Renal cortex interstitium (tissue), 11 donors: Measurements from ENCODE around the gene SLC25A22. TPM values are rescaled to one million over a fixed set of nuclear protein-coding genes. Genes with fewer than 3 reads are reported as not detected.

Experiments
- DNase-seq, 11 donors: peaks; one replicate each; pipeline ENCODE4 v3.0.0-alpha.2; 2013; ENCODE audit warnings: low read depth in 9 of 11, low spot score in 4 of 11; ENCODE audit errors: extremely low read depth in 1 of 11
- polyA plus RNA-seq, 3 donors: library from polyadenylated mRNA; unstranded; fragments of 120-200 nt; gene quantifications; one replicate each; pipeline ENCODE4 v1.2.1, GENCODE V29; 2013; ENCODE audit not compliant: insufficient read length in 3 of 3

SLC25A22 gene
- polyA plus RNA-seq, 3 donors, result 12.2 to 21.7 (median 18.9) TPM

GRCh38 chr11:782264-783174 lies 15.6 kb downstream of the SLC25A22 start:
- DNase-seq, result no peak

DNA sequence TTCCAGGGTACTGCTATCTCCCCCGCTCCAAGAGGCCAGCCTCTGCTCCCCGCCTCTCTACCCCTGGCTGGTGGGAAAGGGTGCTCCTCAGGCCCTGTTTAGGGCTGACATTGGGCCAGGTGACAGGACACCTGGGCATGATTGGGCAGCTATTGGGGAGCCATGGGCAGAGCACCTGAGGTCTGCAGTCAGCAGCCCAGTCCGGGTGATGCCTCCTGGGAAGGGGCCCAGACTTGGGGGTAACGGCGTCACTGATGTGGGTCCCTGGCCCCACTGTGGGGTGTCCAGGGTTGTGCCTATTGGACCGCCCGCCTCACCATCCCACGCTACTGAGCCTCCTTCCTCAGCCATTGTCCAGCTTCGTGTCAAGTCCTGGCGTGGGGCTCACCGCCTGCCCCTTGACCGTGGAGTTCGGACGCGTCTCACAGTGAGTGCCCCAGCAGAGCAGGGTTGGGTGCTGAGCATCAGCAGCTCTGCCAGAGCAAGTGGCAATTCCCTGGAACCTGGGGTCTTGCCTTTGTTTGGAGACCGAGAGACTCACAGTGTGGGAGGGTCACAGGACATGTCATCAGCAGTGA lies 18.0 kb downstream of the SLC25A22 start:
- DNase-seq, result no peak

DNA sequence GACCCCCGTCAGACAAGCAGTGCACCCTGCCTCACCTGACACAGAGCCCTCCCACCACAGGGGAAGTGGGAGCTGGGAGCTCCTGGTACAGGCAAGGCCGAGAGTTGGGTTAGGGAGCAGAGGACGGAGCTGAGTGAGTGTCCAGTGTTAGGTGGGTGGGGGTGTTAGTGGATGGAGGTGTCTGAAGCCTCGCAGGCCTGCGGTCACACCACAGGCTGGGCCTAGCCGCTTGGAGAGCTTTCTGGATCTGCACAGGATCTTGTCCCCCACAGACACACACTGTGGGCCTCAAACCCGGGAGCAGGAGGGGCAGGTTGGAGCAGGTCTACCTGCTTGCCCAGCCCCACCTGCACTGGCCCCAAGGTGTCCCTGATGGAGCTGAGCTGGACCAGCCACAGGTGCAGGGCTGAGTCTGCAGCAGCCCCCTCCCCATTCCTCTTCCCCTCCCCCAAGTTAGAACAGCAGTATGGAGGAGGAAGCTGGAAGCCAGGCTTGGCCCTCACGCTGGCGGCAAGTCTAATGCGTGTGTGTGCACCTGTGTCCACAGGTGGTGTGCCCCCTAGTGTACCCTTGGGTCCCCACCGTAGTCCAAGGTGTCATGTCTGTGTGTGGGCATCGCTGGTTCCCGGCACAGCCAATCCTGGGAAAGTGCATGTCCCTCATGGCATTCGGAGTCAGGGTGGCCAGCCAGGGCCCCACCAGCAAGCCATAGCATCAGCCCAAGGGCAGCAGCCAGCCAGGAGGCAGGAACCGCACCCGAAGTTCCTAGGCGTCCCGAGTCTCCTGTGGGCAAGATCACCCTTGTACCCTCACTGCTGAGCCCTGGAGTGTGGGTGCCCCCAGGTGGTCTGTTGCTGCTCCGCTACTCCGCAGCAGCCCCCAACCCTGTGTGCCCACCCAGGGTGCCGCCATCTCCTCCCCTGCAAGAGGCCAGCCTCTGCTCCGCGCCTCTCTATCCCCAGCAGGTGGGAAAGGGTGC lies 18.8 kb downstream of the SLC25A22 start:
- no peak for DNase-seq

DNA sequence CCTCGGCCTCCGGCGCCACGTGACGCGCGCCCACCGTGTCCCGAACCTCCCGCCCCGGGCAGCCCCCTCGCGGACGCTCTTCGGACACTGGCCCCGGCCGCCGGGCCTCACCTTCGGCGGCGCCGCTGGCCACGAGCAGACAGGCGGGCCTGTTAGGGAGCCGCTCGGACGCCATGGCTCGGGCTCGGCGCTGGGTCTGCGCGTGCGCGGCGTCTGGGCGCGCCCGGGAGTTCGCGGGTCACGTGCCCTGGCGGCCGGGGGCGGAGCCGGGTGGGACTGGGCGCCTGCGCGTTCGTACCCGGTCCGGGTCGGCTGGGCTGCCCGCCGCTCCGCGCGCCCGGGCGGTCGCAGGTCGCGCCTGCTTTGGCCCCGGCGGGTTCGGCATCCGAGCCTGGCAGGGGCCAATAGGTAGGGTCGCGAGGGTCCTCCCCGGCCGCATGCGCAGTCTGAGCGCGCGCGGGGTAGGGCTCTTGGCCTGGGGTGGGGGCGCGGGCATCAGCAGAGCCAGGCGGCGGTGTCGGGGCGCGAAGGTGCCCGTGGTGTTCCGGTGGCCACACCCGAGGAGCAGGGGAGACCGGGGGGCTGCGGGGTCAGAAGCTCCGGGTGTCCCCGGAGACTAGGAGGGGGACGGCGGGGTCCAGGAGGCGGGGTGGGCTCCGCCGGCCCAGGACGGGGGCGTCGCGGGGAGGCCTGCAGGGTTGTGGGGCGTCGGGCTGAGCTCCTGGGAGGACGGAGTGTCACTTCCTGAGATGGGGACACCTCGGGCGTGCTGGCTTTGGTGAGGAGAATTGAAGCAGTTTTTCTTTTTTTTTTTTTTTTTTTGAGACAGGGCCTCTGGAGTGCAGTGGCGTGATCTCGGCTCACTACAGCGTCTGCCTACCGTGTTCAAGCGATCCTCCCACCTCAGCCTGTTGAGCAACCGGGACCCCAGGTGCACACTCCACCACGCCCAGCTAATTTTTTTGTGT lies 20.5 kb downstream of the SLC25A22 start, which contains the start of gene GATD1:
TSS of gene GATD1 (minus strand) at position 200 of the 968 bp plus-strand sequence. CDS start at position 175, 25 bp downstream.
- peak in 10 of 11 donors; percentile 72 to 89 (median 84) for DNase-seq

DNA sequence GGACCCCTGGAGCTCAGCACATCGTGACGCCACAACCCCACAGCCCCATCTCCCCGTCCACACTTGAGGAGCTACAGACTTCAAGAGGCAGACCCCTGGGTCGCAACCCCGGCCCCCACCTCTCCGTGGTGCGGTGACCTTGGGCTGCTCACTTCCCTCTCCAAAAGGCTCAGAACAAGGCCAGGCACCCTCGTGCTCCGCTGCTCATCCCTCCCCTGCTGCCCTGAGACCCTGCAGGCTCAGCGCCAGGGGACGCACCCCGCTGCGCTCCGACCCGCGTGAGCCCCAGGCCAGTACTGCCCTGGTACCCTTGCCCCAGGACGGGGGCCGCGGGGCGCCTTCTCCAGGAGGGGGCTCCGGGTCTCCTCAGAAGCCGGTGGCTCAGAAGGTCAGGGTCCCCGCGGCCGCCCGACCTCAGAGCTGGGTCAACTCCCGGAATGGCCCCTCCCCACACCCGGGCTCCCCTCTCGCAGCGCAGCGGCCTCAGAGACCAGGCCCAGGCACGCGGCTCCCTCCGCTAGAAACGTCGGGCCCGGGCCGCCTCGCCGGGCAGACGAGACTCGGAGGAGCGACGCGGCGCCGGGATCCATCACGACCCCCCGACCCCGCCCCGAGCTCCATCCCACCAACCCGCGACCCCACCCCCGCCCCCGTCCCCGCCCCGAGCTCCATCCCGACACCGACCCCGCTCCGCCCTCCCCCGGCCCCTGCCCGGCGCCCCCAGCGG lies 21.4 kb downstream of the SLC25A22 start:
- DNase-seq, result no peak

GRCh38 chr11:776263-776560 lies 21.9 kb downstream of the SLC25A22 start:
- DNase-seq, result no peak

DNA sequence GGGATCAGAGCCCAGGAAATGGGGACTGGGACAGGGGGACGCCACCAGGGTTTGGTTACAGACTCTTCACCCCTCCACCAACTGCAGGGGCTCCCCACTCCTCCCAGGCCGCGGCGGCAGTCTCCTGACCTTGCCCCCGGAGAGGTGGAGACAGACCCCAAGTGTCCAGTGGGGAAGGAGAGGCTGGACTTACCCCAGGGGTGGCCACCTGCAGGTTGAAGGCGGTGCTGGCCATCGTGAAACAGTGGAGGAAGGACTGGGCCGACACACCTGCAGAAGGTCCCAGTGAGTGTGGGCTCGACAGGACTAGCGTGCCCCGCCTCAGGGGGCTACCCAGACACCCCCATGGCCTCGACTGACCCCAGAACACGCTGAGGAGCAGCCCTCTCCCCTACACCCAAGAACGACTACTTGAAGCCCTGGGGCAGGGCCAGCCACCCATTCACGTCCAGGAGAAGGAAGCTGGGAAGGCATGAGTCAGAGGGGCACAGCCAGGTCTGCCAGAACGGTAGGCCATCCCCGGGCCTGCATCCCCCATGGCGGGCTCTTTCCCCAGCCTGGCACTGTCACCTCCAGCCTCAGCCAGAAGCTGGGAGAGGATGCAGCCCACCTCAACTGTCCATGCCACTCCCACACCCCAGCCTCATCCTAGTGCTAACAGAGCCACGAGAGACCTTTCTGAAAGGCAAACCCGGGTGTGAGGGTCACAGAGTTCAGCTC lies 23.0 kb downstream of the SLC25A22 start:
- no peak for DNase-seq

GRCh38 chr11:773830-774229 lies 24.3 kb downstream of the SLC25A22 start:
- no peak for DNase-seq

GRCh38 chr11:773425-773824 lies 24.7 kb downstream of the SLC25A22 start:
- no peak for DNase-seq

- DNase-seq, result no peak
Observed at GRCh38 chr11:772429-773390, 25.4 kb downstream of the SLC25A22 start.

DNA sequence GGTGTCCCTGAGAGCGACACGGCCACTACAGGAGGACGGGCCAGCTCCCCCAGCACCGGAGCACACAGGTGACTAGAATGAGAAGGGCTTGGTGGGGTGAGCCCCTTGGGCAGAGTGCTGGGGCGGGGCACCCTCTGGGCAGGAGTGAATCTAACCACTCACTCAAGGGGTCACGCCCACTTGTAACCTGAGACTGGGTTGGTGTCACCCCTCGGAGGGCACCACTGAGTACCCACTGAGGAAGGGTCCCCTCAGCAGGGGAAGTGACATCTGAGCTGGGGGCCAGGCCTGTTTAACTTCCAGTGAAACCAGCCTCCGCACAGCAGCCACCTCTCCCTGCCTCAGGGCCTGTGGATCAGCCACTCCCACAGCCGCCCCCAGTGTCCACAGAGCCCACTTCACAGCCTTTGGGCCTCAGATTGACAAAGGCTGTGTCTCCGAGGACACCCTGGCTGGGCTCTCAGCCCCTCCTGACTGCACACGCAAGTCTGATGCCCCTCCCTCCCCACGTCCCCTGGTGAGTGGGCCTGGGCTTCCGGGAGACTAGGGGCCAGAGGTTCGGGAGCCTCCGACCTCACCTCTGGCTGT lies 26.4 kb downstream of the SLC25A22 start:
- DNase-seq, result no peak

DNA sequence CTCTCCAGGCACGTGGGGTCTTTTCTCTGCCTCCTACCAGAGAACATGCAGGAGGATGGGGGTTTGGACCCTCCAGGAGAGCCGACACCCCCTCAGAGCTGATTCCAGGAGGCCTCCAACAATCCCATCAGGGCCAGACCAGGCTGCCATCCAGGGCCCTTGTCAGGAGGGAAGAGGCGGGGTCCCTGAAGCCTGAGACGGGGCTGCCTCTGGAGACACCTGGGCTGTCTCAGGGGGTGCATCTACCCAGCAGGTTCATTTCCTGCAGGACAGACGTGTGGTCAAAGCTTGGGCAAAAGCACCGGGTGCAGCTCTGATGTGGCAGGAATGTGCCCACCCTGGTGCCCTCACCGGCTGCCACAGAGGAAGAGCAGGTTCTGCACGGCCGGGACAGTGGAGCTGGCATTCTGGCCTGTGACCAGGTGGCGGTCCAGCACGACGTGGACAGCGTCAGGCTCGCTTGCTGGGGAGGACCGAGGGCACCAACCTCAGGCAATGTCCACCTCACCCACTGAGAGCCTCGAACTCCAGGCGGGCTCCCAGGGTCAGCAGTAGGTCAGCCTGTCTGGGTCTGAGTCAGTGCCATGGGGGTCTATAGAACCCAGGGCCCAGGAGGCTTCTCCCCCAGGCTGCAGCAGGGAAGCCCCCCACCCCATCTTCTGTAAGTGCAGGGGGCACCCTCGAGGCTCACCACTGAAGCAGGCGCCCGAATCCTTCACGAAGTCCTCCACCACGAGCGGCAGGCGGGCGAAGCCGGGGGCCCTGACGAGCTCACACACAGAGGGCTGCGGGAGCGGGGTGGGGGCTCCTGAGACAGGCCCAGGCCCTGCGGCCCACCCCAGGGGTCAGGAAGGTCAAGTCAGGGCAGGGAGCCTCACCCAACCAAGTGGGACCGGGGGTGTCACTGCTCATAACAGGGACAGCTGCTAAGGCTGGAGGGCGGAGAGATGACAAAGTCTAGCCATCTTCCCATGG lies 27.2 kb downstream of the SLC25A22 start:
- no peak for DNase-seq

- no peak for DNase-seq
Observed at GRCh38 chr11:769887-770641, 28.0 kb downstream of the SLC25A22 start.

- DNase-seq, result no peak
Observed at GRCh38 chr11:767238-767637, 30.8 kb downstream of the SLC25A22 start.
